HG02763 (cell line): Measurements from ENCODE around the gene FES.
A peak's percentile ranks its signal among the peaks of the same experiment; 100 is the strongest.
"Not testable (repeated sequence)": the region's sequence is repeated elsewhere in the genome, so short reads cannot be mapped to it uniquely, and the experiment has no call there.

Source experiments
- ATAC-seq: cut with Tn5 transposase; IDR thresholded peaks from one replicate; pipeline ENCODE4 v1.9.1; 2021; ENCODE audit warnings: mild to moderate bottlenecking, moderate library complexity; ENCODE audit not compliant: unreplicated experiment

Gene FES

DNA sequence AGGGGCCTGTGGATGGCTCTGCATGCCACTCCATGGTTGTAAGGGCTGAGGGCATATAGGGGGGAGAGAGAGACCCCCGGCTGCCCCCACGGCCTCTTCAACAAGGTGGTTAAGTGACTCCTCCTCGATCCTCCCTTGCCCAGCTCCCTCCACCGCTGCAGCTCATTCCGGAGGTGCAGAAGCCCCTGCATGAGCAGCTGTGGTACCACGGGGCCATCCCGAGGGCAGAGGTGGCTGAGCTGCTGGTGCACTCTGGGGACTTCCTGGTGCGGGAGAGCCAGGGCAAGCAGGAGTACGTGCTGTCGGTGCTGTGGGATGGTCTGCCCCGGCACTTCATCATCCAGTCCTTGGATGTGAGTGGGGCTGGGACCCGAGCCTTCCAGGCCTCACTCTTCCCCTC lies 6.5 kb downstream of the FES start:
- no peak for ATAC-seq

- no peak for ATAC-seq
Observed at GRCh38 chr15:90891346-90891949, 7.1 kb downstream of the FES start.

GRCh38 chr15:90892023-90892422 lies 7.7 kb downstream of the FES start:
- no peak for ATAC-seq

DNA sequence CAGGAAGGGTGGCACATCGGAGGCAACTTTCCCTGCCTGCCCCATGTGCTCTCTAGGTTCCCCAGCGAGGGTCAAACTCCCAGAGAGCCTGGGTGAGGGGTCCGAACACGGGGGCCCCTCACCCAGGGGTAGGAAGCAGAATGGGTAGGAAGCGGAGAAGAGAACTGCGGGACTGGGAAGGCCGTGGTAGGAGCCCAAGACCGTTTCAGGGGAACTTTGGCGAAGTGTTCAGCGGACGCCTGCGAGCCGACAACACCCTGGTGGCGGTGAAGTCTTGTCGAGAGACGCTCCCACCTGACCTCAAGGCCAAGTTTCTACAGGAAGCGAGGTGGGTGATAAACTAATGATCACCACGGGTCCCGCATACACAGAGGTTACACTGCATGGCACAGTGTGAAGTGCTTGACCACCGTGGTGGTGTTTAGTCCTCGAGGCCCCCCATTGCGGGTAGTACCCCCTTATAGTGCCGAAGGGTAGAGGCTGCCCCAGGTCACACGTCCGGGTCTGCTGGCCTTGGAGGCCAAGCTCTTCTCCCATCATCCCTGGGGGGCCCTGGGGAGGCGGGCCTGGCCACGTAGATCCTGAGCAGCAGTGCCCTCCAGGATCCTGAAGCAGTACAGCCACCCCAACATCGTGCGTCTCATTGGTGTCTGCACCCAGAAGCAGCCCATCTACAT lies 8.3 kb downstream of the FES start:
- ATAC-seq, result no peak

- ATAC-seq, result no peak
Observed at GRCh38 chr15:90893175-90894090, 9.1 kb downstream of the FES start.

GRCh38 chr15:90895571-90896117 lies 11.3 kb downstream of the FES start:
- ATAC-seq, result no peak

GRCh38 chr15:90897131-90897655 lies 12.9 kb downstream of the FES start:
- ATAC-seq, result not testable (repeated sequence)

DNA sequence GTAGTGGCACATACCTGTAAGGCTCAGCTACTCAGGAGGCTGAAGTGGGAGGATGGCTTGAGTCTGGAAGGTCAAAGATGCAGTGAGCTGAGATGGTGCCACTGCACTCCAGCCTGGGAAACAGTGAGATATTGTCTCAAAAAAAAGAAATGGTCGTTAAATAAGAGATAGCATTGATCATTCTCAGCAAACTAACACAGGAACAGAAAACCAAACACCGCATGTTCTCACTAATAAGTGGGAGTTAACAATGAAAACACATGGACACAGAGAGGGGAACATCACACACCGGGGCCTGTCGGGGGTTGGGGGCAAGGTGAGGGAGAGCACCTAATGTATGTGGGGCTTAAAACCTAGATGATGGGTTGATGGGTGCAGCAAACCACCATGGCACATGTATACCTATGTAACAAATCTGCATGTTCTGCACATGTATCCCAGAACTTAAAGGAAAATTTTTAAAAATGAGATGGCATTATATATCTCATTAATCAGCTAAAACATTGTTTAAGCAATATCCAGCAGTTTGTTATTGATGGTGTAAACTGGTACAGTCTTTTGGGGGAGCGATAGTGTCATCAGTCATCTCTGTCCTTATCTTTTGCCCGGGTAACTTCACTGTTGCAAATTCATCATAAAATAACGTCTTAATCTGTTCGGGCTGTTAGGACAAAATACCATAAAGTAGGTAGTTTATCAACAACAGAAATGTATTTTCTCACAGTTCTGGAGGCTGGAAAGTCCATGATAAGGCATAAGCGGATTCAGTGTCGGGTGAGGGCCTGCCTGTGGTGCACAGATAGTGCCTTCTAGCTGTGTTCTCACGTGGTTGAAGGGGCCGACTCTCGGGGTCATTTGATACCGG lies 17.1 kb downstream of the FES start:
- ATAC-seq, result no peak

DNA sequence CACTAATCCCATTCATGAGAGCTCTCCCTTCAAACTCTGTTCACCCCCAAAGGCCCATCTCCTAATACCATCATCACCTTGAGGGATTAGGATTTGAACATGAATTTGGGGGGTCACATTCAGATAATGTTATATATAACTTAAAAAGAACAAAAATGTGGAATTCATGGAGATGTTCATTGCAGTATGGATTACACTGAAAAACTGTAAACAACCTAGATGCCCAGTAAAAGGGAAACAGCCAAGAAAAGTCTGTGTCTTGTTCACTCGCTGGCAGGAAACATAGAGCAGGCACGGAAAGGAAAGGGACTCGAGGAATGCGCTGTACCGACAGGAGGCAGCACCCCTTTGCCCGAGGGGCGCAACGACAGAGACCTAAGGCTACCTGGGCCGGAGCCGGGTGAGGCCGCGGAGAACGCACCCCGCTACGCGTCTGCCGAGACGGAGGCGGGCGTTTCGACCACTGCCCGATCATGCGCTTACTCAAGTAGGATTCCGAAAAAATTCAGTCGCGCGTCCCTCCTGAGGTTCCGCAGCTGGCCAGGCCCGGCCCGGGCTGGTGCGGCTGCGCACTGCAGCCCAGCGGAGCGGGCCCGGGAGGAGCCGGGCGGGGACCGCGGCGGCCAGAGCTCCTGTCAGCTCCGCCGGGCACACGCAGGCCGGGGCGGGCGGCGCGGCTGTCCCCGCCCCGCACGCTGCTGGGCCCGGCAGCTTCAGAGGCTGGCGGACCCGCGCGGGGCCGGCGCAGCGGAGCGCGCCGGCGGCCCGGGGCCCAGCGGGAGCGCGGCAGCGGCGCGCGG lies 17.9 kb downstream of the FES start:
- peak; percentile 65 for ATAC-seq

DNA sequence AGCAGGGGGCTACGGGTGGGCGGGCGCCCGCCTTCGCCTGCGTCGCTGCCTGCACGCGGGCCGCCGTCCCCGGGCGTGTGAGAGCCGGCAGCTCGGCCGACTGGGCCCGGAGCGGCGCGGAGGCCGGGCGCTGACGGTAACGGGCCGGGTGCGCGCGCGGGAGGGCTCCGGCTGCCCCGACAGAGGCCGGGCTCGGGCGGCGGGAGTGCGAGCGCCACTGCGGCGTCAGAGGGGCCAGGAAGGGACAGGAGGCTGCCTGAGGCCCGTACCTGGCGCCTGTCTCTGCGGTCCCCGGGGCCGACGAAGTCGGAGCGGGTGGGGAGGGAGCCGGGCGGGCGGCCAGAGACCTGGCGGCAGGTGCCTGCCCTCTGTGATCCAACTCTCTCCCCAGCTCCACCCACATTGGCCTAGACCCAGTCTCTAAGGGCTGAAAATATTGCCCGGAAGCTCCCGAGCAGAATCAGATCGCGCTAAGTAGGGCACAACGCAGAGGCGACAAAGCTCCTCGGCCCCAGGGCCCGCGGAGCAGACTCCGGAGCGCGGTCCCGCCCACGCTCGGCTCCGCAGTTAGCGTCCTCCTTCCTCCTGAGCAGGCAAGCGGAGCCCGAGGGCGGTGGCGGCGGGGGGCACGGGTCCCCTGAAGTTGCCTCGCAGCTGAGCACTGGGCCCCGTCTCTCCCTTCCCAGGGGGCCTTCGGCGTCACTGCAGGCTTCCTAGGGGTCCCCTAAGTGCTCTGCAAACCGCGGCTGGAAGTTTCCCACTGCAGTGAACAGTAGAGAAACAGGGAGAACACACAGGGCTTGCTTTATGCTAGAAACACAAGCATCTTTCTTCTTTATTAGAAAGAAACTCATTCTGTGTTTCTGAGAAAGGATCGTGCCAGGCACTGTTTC lies 18.8 kb downstream of the FES start, which contains the start of gene MAN2A2:
TSS of gene MAN2A2 (plus strand) at position 463 of the 893 bp plus-strand sequence. CDS start 906 bp downstream, outside the sequence.
- ATAC-seq, result peak; percentile 41

- ATAC-seq, result no peak
Observed at GRCh38 chr15:90903733-90904536, 19.6 kb downstream of the FES start.

GRCh38 chr15:90904746-90905145 lies 20.4 kb downstream of the FES start:
- ATAC-seq, result no peak

- ATAC-seq, result no peak
Observed at GRCh38 chr15:90905306-90906180, 21.2 kb downstream of the FES start.

GRCh38 chr15:90906181-90906849 lies 22.0 kb downstream of the FES start:
- ATAC-seq, result no peak

- no peak for ATAC-seq
Observed at GRCh38 chr15:90907051-90907660, 22.9 kb downstream of the FES start.
